Kidney (tissue), 14 donors: ENCODE data around the gene OXSR1. TPM values are rescaled to one million over a fixed set of nuclear protein-coding genes. Genes with fewer than 3 reads are reported as not detected.
"Not testable (repeated sequence)": the region's sequence is repeated elsewhere in the genome, so short reads cannot be mapped to it uniquely, and the experiment has no call there.

Source experiments
- DNase-seq, 5 donors: peaks; one replicate each; pipeline ENCODE4 v3.0.0-alpha.2; 2013 to 2020
- FAIRE-seq: peaks from 2 replicates; lab custom pipeline; 2012; peaks lifted over from hg19 to GRCh38; lab: Jason Lieb, UNC
- H3K27ac ChIP-seq, 2 donors: one replicate each; pipeline ENCODE4 v1.7.0; 2013; ENCODE audit warnings: low read depth in 2 of 2, low read length in 2 of 2, inconsistent platforms in 1 of 2
- H3K27me3 ChIP-seq: one replicate; pipeline ENCODE4 v1.7.1; 2013; ENCODE audit warnings: low read length, inconsistent platforms; ENCODE audit not compliant: control insufficient read depth, insufficient read depth
- H3K36me3 ChIP-seq, 3 donors: one replicate each; pipeline versions ENCODE4 v1.7.0 to v1.7.1; 2013; ENCODE audit warnings: low read length in 3 of 3, control low read depth in 1 of 3, inconsistent platforms in 1 of 3; ENCODE audit not compliant: insufficient read depth in 3 of 3, control insufficient read depth in 2 of 3
- H3K4me1 ChIP-seq, 3 donors: one replicate each; pipeline versions ENCODE4 v1.7.0 to v1.7.1; 2013; ENCODE audit warnings: low read length in 3 of 3, inconsistent platforms in 1 of 3, low read depth in 1 of 3; ENCODE audit not compliant: control insufficient read depth in 2 of 3, insufficient read depth in 2 of 3
- H3K4me3 ChIP-seq, 3 donors: one replicate each; pipeline versions ENCODE4 v1.7.0 to v1.8.1; 2013; ENCODE audit warnings: low read length in 3 of 3, control low read depth in 1 of 3, inconsistent platforms in 1 of 3
- H3K9ac ChIP-seq, 3 donors: one replicate each; pipeline versions ENCODE4 v1.7.0 to v1.7.1; 2013; ENCODE audit warnings: low read length in 3 of 3, control low read depth in 1 of 3, inconsistent platforms in 1 of 3
- H3K9me3 ChIP-seq, 3 donors: one replicate each; pipeline versions ENCODE4 v1.7.0 to v1.7.1; 2013; ENCODE audit warnings: low read length in 3 of 3, control low read depth in 1 of 3, inconsistent platforms in 1 of 3; ENCODE audit not compliant: control insufficient read depth in 2 of 3, insufficient read depth in 1 of 3
- intact Hi-C: fragments of 100-400 bp; cut with DNase I; formaldehyde crosslinking; loops from one replicate; pipeline ENCODE4 v1.11.1; 2022
- polyA plus RNA-seq: library from polyadenylated mRNA; stranded (reverse); fragments of 350-450 nt; fragmentation: Illumina TruSeq; extraction: RNeasy Lipid Tissue Mini Kit (QIAGEN cat#74804); gene quantifications from one replicate; pipeline ENCODE4 v1.2.3, GENCODE V29; 2014; ENCODE audit warnings: low read depth, low replicate concordance; ENCODE audit not compliant: insufficient read depth
- total RNA-seq: library from RNA; stranded (reverse); fragmentation: NEBNext Ultra II Directional; extraction: Animal tissue kit (Norgen Biotek cat#: 25700); gene quantifications from one replicate; pipeline ENCODE4 v1.2.1, GENCODE V29; 2021
- TF ChIP-seq, protein P1 (sequence below): IDR thresholded peaks from 3 replicates; pipeline ENCODE4 v1.5.1; 2012; ENCODE audit warnings: mild to moderate bottlenecking, moderate library complexity, borderline replicate concordance; ENCODE audit not compliant: insufficient read depth; ENCODE audit errors: extremely low read depth
- donor health status: control.
- donor health status: control.
- donor health status: control.
- donor health status: control.
- donor health status: control.
- donor health status: DM: yes; HTN: yes; CAD: no.
- donor health status: Normal renal cell carcinoma (clear cell type).

OXSR1 gene
- total and polyA plus RNA-seq, 2 donors from 2014 or later, result 16.7 to 40.0 TPM

DNA sequence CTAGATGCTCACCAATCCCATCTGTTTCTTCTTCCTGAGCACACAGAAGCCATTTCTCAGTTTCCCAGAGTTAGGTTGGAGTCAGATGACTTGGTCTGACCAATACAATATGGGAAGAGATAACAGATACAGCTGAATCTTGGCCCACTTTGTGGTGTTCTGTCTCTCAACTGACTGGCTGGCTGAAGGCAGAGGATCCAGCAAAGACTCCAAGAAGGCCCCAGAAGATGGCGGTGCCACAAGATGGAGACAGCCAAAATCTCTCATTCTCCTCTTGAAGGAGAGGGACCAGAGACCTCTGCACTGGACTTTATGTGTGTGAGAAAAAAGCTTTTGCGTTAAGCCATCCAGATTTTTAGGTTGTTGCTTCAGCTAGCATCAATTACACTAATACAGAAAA is 8.2 kb upstream of the OXSR1 start:
- H3K27me3 ChIP-seq, result no peaks in the 10 kb centered on the region
- H3K4me3 ChIP-seq, result no peak overlapping the region
- peaks cover 0 to 5% (median 0%) of the 10 kb centered on the region in 3 donors for H3K4me1 ChIP-seq
- H3K36me3 ChIP-seq, result no peaks in the 10 kb centered on the region
- no peaks in the 10 kb centered on the region for H3K9me3 ChIP-seq
- intact Hi-C loops, result no loop called here
- no peak overlapping the region for H3K27ac ChIP-seq
- H3K9ac ChIP-seq, result no peak overlapping the region
- DNase-seq (no peak), FAIRE-seq (no peak)
- TF ChIP-seq, protein P1, sequence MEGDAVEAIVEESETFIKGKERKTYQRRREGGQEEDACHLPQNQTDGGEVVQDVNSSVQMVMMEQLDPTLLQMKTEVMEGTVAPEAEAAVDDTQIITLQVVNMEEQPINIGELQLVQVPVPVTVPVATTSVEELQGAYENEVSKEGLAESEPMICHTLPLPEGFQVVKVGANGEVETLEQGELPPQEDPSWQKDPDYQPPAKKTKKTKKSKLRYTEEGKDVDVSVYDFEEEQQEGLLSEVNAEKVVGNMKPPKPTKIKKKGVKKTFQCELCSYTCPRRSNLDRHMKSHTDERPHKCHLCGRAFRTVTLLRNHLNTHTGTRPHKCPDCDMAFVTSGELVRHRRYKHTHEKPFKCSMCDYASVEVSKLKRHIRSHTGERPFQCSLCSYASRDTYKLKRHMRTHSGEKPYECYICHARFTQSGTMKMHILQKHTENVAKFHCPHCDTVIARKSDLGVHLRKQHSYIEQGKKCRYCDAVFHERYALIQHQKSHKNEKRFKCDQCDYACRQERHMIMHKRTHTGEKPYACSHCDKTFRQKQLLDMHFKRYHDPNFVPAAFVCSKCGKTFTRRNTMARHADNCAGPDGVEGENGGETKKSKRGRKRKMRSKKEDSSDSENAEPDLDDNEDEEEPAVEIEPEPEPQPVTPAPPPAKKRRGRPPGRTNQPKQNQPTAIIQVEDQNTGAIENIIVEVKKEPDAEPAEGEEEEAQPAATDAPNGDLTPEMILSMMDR, result no peak

DNA sequence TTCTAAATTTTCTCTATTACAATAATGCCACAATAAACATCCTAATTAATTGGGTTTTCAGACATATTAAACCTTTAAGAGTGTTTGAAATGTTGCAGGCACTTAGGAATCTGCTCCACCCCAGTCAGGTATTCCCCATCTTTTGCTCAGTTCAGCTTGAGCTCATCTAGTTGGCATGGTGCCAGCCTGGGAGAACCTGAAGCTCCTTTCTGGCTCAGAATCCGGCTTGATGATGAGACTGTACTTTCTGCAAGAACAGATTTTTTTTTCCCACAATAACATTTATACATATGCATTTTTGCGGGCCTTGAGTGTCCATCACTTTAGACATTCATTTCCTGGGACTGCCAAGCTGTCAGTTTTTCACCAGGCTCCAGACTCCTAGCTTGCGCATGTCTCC is 7.7 kb upstream of the OXSR1 start:
- no peak for FAIRE-seq
- H3K9me3 ChIP-seq, result no peaks in the 10 kb centered on the region
- intact Hi-C loops, result no loop called here

DNA sequence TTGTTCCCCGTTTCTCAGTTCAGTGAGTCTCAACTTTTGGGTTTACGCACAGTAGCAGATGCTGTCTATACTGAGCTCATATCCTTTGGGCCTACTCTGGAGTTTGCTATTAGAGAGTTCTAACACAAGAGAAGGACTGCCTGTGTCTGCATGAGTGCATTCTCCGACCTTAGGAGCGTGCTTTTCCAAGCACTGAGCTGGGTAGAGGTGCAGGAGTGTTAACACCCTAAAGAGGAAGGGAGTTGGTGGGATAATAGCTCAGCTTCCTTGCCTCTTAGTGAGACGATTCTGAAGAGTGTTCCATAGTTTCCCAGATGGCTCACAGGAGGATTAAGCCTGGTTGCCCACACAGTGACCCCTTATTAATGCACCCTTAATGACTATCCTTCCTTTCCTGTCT is 6.9 kb upstream of the OXSR1 start:
- no peak for DNase-seq
- Histone ChIP-seq H3K36me3 (no peaks in the 10 kb centered on the region), H3K9ac (no peak overlapping the region), H3K27me3 (no peaks in the 10 kb centered on the region), H3K4me1 (peaks cover 0 to 5% (median 0%) of the 10 kb centered on the region in 3 donors), H3K4me3 (no peak overlapping the region), H3K9me3 (no peaks in the 10 kb centered on the region), H3K27ac (no peak overlapping the region)
- TF ChIP-seq, protein P1, result no peak
- intact Hi-C loops, result no loop called here
- no peak for FAIRE-seq

More for the DNA sequence above, 7.7 kb upstream of the OXSR1 start:
- H3K4me1 ChIP-seq, result peaks cover 0 to 5% (median 0%) of the 10 kb centered on the region in 3 donors
- DNase-seq, result peak in 1 of 5 donors; percentile 58
- no peak overlapping the region for H3K9ac ChIP-seq
- no peaks in the 10 kb centered on the region for H3K27me3 ChIP-seq
- TF ChIP-seq, protein P1, result no peak
- H3K4me3 ChIP-seq, result no peak overlapping the region
- no peak overlapping the region for H3K27ac ChIP-seq
- no peaks in the 10 kb centered on the region for H3K36me3 ChIP-seq

DNA sequence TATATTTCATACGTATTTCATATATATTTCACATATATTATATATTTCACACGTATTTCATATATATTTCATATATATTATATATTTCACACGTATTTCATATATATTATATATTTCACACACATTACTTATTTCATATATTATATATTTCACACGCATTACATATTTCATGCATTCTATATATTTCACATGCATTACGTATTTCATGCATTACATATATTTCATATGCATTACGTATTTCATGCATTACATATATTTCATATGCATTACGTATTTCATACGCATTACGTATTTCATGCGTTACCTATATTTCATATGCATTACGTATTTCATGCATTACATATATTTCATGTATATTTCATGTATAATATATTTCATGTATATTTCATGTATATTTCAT is 4.6 kb upstream of the OXSR1 start:
- FAIRE-seq, result peak; percentile 60
- intact Hi-C loops, result not testable (repeated sequence)

More for the DNA sequence above, 4.6 kb upstream of the OXSR1 start:
- not testable (repeated sequence) for H3K4me3 ChIP-seq, H3K27ac ChIP-seq, H3K36me3 ChIP-seq, DNase-seq, H3K4me1 ChIP-seq, H3K9ac ChIP-seq, H3K27me3 ChIP-seq, H3K9me3 ChIP-seq
